ENCODE measurements around the gene RGS13. TPM values are rescaled to one million over a fixed set of nuclear protein-coding genes. Genes with fewer than 3 reads are reported as not detected.

Gene RGS13
- total and polyA plus RNA-seq, 10 donors: 0.09 to 13.3 (median 0.43) TPM; not detected in 1

- H3K9me3 ChIP-seq: peaks cover 0 to 8% (median 0%) of the 10 kb centered on the region in 8 donors
- H3K4me3 ChIP-seq: no peak overlapping the region
- no peaks in the 10 kb centered on the region for H3K4me1 ChIP-seq
- no peak overlapping the region for H3K27ac ChIP-seq
- WGBS, 5 donors: 86 to 94% (median 92%) methylated on average over 2 of the region's 2 CpGs
- no peaks in the 10 kb centered on the region for H3K36me3 ChIP-seq
- intact Hi-C loops (cut with DNase I; ENCODE audit: low total_unique reads): no loop called here
- no peaks in the 10 kb centered on the region for H3K27me3 ChIP-seq (replicated peaks in 1 of 7)
- TF ChIP-seq POLR2A (IDR thresholded peaks at IDR 0.05) (no peak), POLR2AphosphoS5 (IDR thresholded peaks at IDR 0.05) (no peak), CTCF (IDR thresholded peaks at IDR 0.05 in 8 of 11, conservative IDR thresholded peaks at IDR 0.05 in 3 of 11) (no peak)
- DNase-seq: no peak
Observed at GRCh38 chr1:192696082-192696481, 60.1 kb downstream of the RGS13 start.

GRCh38 chr1:192697771-192698170 lies 61.8 kb downstream of the RGS13 start:
- 67 to 90% (median 81%) methylated on average over 2 of the region's 2 CpGs for WGBS, 5 donors
- TF ChIP-seq POLR2AphosphoS5 (IDR thresholded peaks at IDR 0.05) (no peak), CTCF (IDR thresholded peaks at IDR 0.05 in 8 of 11, conservative IDR thresholded peaks at IDR 0.05 in 3 of 11) (no peak)
- intact Hi-C loops (cut with DNase I; ENCODE audit: low total_unique reads): no loop called here

DNA sequence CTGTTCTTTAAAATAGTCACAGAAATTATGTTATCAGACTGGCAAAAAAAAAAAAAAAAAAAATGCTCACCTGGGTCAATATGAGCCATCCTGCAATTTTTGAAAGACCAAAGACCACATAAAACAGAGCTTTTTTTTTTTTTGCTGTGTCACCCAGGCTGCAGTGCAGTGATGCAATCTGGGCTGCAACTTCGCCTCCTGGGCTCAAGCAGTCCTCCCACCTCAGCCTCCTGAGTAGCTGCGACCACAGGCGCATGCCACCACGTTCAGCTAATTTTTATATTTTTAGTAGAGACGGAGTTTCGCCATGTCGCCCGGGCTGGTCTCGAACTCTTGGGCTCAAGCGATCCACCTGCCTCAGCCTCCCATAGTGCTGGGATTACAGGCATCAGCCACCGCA lies 62.8 kb downstream of the RGS13 start:
- no peaks in the 10 kb centered on the region for H3K27me3 ChIP-seq (replicated peaks in 1 of 7)
- no peaks in the 10 kb centered on the region for H3K9me3 ChIP-seq
- no peak for DNase-seq
- TF ChIP-seq POLR2AphosphoS5 (IDR thresholded peaks at IDR 0.05) (no peak), POLR2A (IDR thresholded peaks at IDR 0.05) (no peak), CTCF (IDR thresholded peaks at IDR 0.05 in 8 of 11, conservative IDR thresholded peaks at IDR 0.05 in 3 of 11) (no peak)
- no peak overlapping the region for H3K4me3 ChIP-seq
- H3K4me1 ChIP-seq: peaks cover 0 to 6% (median 0%) of the 10 kb centered on the region in 6 donors
- intact Hi-C loops (cut with DNase I; ENCODE audit: low total_unique reads): no loop called here
- H3K36me3 ChIP-seq: no peaks in the 10 kb centered on the region
- 86 to 94% (median 88%) methylated on average over 11 of the region's 11 CpGs for WGBS, 5 donors
- H3K27ac ChIP-seq: no peak overlapping the region

More at GRCh38 chr1:192697771-192698170, 61.8 kb downstream of the RGS13 start:
- no peak for DNase-seq
- H3K4me3 ChIP-seq: no peak overlapping the region
- H3K9me3 ChIP-seq: peaks cover 0 to 7% (median 0%) of the 10 kb centered on the region in 8 donors
- no peaks in the 10 kb centered on the region for H3K27me3 ChIP-seq (replicated peaks in 1 of 7)
- H3K36me3 ChIP-seq: no peaks in the 10 kb centered on the region
- H3K27ac ChIP-seq: no peak overlapping the region
- peaks cover 0 to 6% (median 0%) of the 10 kb centered on the region in 6 donors for H3K4me1 ChIP-seq

- Histone ChIP-seq H3K9me3 (no peaks in the 10 kb centered on the region), H3K4me3 (no peak overlapping the region), H3K27me3 (replicated peaks in 1 of 7) (no peaks in the 10 kb centered on the region), H3K27ac (peak overlapping the region in 1 of 8 donors; percentile 11), H3K36me3 (no peaks in the 10 kb centered on the region), H3K4me1 (peaks cover 0 to 6% (median 0%) of the 10 kb centered on the region in 6 donors)
- intact Hi-C loops (cut with DNase I; ENCODE audit: low total_unique reads): no loop called here
- no peak for DNase-seq
- TF ChIP-seq POLR2A (IDR thresholded peaks at IDR 0.05) (no peak), CTCF (IDR thresholded peaks at IDR 0.05 in 8 of 11, conservative IDR thresholded peaks at IDR 0.05 in 3 of 11) (no peak), POLR2AphosphoS5 (IDR thresholded peaks at IDR 0.05) (no peak)
Observed at GRCh38 chr1:192700834-192701271, 64.9 kb downstream of the RGS13 start.
